Colonic mucosa (tissue), 4 donors: ENCODE results near the gene NPFFR2. TPM values are rescaled to one million over a fixed set of nuclear protein-coding genes. Genes with fewer than 3 reads are reported as not detected.

ENCODE experiments used
- DNase-seq: peaks from one replicate; pipeline ENCODE4 v3.0.0-alpha.2; 2020
- H3K27ac ChIP-seq: fragments of 200-600 bp; one replicate; pipeline ENCODE4 v1.8.0; 2021
- H3K27me3 ChIP-seq: fragments of 200-600 bp; one replicate; pipeline ENCODE4 v1.8.0; 2021
- H3K36me3 ChIP-seq: fragments of 200-600 bp; one replicate; pipeline ENCODE4 v1.8.0; 2021
- H3K4me1 ChIP-seq: fragments of 200-600 bp; one replicate; pipeline ENCODE4 v1.8.0; 2021; ENCODE audit warnings: mild to moderate bottlenecking
- H3K4me3 ChIP-seq: fragments of 200-600 bp; one replicate; pipeline ENCODE4 v1.8.0; 2021
- H3K9ac ChIP-seq, 2 donors: one replicate each; pipeline ENCODE4 v1.7.0; 2013; ENCODE audit warnings: control low read depth in 2 of 2, low read depth in 2 of 2, low read length in 2 of 2
- H3K9me3 ChIP-seq: fragments of 200-600 bp; one replicate; pipeline ENCODE4 v1.8.0; 2021
- intact Hi-C: fragments of 100-400 bp; cut with DNase I; formaldehyde crosslinking; loops from one replicate; pipeline ENCODE4 v1.14.1; 2022
- total RNA-seq, 2 donors: library from RNA; stranded (reverse); fragmentation: NEBNext Ultra II Directional in 1 of 2; extraction: Animal tissue kit (Norgen Biotek cat#: 25700) in 1 of 2; gene quantifications; one replicate each; pipeline ENCODE4 v1.2.1, GENCODE V29; 2021
- TF ChIP-seq, protein P1 (sequence below): fragments of 200-600 bp; IDR thresholded peaks from one replicate; pipeline ENCODE4 v1.8.0; 2022; ENCODE audit warnings: antibody characterized with exemption, mild to moderate bottlenecking
- donor health status: healthy.
- donor health status: DM: no; HTN: no; CAD: no.
- donor health status: DM: no; HTN: no; CAD: no.

The NPFFR2 gene
- total RNA-seq, 2 donors from 2014 or later = not detected

DNA sequence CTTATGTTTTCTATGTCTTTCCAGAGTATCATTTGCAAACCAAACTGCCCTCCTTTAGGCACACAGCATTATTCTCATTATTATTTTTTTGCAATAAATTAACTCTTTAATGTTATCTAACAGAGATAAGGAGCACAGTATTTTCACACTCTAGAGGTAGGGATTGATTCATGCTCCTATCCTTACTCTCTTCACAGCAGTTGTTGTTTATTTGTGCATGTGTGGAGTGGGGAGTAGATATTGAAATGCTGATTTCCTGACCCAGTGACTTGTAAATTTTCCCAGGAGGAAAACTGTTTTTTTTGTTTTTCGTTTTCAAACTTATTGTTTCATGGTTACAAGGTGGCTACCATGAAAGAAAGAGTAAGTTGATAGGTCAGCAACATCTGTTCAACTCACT is 140.0 kb downstream of the NPFFR2 start:
- H3K27me3 ChIP-seq = no peaks in the 10 kb centered on the region
- H3K9ac ChIP-seq = no peak overlapping the region
- DNase-seq = no peak
- TF ChIP-seq, protein P1, sequence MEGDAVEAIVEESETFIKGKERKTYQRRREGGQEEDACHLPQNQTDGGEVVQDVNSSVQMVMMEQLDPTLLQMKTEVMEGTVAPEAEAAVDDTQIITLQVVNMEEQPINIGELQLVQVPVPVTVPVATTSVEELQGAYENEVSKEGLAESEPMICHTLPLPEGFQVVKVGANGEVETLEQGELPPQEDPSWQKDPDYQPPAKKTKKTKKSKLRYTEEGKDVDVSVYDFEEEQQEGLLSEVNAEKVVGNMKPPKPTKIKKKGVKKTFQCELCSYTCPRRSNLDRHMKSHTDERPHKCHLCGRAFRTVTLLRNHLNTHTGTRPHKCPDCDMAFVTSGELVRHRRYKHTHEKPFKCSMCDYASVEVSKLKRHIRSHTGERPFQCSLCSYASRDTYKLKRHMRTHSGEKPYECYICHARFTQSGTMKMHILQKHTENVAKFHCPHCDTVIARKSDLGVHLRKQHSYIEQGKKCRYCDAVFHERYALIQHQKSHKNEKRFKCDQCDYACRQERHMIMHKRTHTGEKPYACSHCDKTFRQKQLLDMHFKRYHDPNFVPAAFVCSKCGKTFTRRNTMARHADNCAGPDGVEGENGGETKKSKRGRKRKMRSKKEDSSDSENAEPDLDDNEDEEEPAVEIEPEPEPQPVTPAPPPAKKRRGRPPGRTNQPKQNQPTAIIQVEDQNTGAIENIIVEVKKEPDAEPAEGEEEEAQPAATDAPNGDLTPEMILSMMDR = no peak
- H3K4me1 ChIP-seq = no peaks in the 10 kb centered on the region
- intact Hi-C loops = no loop called here
- no peak overlapping the region for H3K27ac ChIP-seq
- H3K9me3 ChIP-seq = no peaks in the 10 kb centered on the region
- H3K36me3 ChIP-seq = no peaks in the 10 kb centered on the region
- H3K4me3 ChIP-seq = no peak overlapping the region

DNA sequence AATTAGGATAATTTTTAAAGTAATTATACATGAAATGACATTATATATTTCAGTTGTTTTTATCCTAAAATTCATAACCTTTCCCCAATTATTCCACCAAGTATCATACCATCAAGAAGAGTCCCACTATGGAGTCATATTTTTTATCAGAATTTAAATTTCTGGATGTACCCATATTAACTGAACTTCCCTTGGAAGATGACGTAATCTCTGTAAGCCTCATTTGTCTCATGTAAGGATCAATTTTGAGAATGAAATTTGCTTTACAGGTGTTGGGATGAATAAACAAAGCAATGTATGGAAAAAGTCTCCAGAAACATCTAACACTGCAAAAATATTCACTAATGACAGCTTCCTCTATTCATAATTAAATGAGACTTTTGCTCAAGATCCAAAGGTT is 147.5 kb downstream of the NPFFR2 start:
- TF ChIP-seq, protein P1 = no peak
- H3K9ac ChIP-seq = no peak overlapping the region
- no peaks in the 10 kb centered on the region for H3K36me3 ChIP-seq
- no peaks in the 10 kb centered on the region for H3K27me3 ChIP-seq
- H3K4me3 ChIP-seq = no peak overlapping the region
- H3K4me1 ChIP-seq = no peaks in the 10 kb centered on the region
- H3K27ac ChIP-seq = no peak overlapping the region
- no peaks in the 10 kb centered on the region for H3K9me3 ChIP-seq
- no peak for DNase-seq
- intact Hi-C loops = no loop called here

DNA sequence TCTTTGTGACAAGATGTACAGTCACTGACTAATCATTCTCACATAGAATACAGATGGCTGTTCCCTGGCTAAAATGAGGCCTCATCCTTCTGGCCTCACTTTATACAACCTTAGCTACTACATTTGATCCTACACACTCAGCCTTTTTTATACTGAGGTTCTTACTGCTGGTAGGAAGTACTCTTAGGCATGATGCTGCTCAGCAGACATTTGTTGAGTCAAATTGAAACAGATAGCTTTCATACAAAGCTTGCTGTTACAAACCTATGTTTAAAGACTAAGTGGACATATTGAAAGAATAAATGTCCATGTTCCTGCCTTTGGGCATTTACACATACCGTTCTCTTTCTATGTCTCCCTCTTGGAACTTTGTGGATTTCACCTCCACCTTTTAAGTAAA is 154.9 kb downstream of the NPFFR2 start:
- no peaks in the 10 kb centered on the region for H3K27me3 ChIP-seq
- no peaks in the 10 kb centered on the region for H3K4me1 ChIP-seq
- no peak overlapping the region for H3K9ac ChIP-seq
- no peak overlapping the region for H3K27ac ChIP-seq
- H3K4me3 ChIP-seq = no peak overlapping the region
- intact Hi-C loops = no loop called here
- TF ChIP-seq, protein P1 = no peak
- H3K36me3 ChIP-seq = no peaks in the 10 kb centered on the region
- DNase-seq = no peak
- H3K9me3 ChIP-seq = no peaks in the 10 kb centered on the region

DNA sequence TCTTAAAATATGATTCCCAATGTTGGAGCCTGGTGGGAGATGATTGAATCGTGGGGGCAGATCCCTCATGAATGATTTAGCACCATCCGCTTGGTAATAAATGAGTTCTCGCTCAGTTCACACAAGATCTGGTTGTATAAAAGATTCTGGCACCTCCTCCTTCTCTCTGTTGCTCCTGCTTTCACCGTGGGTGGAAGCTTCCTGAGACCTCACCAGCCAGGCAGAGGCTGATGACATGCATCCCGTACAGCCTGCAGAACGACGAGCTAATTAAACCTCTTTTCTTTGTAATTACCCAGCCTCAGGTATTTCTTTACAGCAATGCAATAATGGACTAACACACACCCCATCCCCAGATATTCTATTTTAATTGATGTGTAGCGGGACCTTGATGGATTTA is 162.2 kb downstream of the NPFFR2 start:
- TF ChIP-seq, protein P1 = no peak
- Histone ChIP-seq H3K27me3 (no peaks in the 10 kb centered on the region), H3K9ac (no peak overlapping the region), H3K36me3 (no peaks in the 10 kb centered on the region), H3K4me1 (no peaks in the 10 kb centered on the region), H3K4me3 (no peak overlapping the region), H3K9me3 (no peaks in the 10 kb centered on the region), H3K27ac (no peak overlapping the region)
- intact Hi-C loops = no loop called here
- DNase-seq = no peak

DNA sequence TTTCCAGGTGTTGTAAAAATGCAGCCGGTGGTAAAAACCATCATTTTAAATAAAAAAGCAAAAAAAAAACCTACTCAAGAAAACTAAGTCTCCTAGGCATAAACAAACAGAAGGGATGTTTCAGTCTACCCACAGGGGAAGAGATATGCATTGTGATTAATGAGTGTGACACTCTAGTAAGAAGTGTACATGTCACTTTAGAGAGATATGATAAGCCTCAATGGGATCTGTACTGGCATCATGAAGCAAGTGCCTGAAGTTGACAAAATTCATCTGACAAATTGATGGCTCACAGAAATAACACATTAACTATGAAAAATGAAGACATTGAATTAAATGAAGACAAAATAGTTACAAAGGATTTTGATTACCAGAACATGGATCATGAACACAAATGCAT is 162.7 kb downstream of the NPFFR2 start:
- Histone ChIP-seq H3K9ac (no peak overlapping the region), H3K4me3 (no peak overlapping the region), H3K4me1 (no peaks in the 10 kb centered on the region), H3K36me3 (no peaks in the 10 kb centered on the region), H3K27me3 (no peaks in the 10 kb centered on the region), H3K27ac (no peak overlapping the region), H3K9me3 (no peaks in the 10 kb centered on the region)
- DNase-seq = no peak
- TF ChIP-seq, protein P1 = no peak
- intact Hi-C loops = no loop called here

Other genes with a start within 250 kb of the NPFFR2 start
- gene GC, start 247.9 kb upstream of the NPFFR2 start, total RNA-seq = 1 to 10 TPM in 1 of 2 donors, not detected in 1; 4.1 TPM